Measurements from ENCODE around the gene ZNF397.

Gene ZNF397

GRCh38 chr18:35291166-35291565 lies 50.3 kb downstream of the ZNF397 start:
- H3K9ac ChIP-seq (ENCODE audit: low read length): peak overlapping the region; percentile 91
- no peaks in the 10 kb centered on the region for H4K20me1 ChIP-seq (ENCODE audit: insufficient read depth, low read length)
- H3F3A ChIP-seq (ENCODE audit: insufficient read depth, low read length): no peaks in the 10 kb centered on the region
- peaks cover 47% of the 10 kb centered on the region for H3K36me3 ChIP-seq (ENCODE audit: insufficient read depth, low read length)
- peak overlapping the region; percentile 91 for H3K4me3 ChIP-seq (ENCODE audit: low read depth, low read length, poor library complexity, severe bottlenecking)
- no peak overlapping the region for H2AFZ ChIP-seq (ENCODE audit: low read length)
- H3K27ac ChIP-seq (ENCODE audit: low read depth, low read length, poor library complexity, severe bottlenecking): no peak overlapping the region
- H3K79me2 ChIP-seq (ENCODE audit: insufficient read depth, low read length): peaks cover 14% of the 10 kb centered on the region
- peaks cover 21% of the 10 kb centered on the region for H3K9me3 ChIP-seq (ENCODE audit: low read length)
- TF ChIP-seq EZH2 (IDR thresholded peaks at IDR 0.05; ENCODE audit: borderline replicate concordance, low read length) (no peak), CTCF (IDR thresholded peaks at IDR 0.05; ENCODE audit: low read length) (no peak)
- no peaks in the 10 kb centered on the region for H3K27me3 ChIP-seq (ENCODE audit: insufficient read depth, low read length)
- H3K9me2 ChIP-seq (ENCODE audit: low read depth, low read length): no peaks in the 10 kb centered on the region
- peaks cover 24% of the 10 kb centered on the region for H3K4me1 ChIP-seq (ENCODE audit: insufficient read depth, low read length, severe bottlenecking)
- H3K4me2 ChIP-seq (ENCODE audit: low read length): peak overlapping the region; percentile 92

- Histone ChIP-seq H3K9me2 (ENCODE audit: low read depth, low read length) (no peaks in the 10 kb centered on the region), H4K20me1 (ENCODE audit: insufficient read depth, low read length) (no peaks in the 10 kb centered on the region), H3K4me2 (ENCODE audit: low read length) (no peak overlapping the region), H3K36me3 (ENCODE audit: insufficient read depth, low read length) (peaks cover 80% of the 10 kb centered on the region), H2AFZ (ENCODE audit: low read length) (no peak overlapping the region), H3K4me3 (ENCODE audit: low read depth, low read length, poor library complexity, severe bottlenecking) (no peak overlapping the region), H3K9ac (ENCODE audit: low read length) (no peak overlapping the region), H3K79me2 (ENCODE audit: insufficient read depth, low read length) (peaks cover 10% of the 10 kb centered on the region), H3K27ac (ENCODE audit: low read depth, low read length, poor library complexity, severe bottlenecking) (no peak overlapping the region), H3K27me3 (ENCODE audit: insufficient read depth, low read length) (no peaks in the 10 kb centered on the region), H3K4me1 (ENCODE audit: insufficient read depth, low read length, severe bottlenecking) (peaks cover 11% of the 10 kb centered on the region), H3F3A (ENCODE audit: insufficient read depth, low read length) (no peaks in the 10 kb centered on the region), H3K9me3 (ENCODE audit: low read length) (peaks cover 27% of the 10 kb centered on the region)
- TF ChIP-seq EZH2 (IDR thresholded peaks at IDR 0.05; ENCODE audit: borderline replicate concordance, low read length): no peak
- no peak for TF ChIP-seq CTCF (IDR thresholded peaks at IDR 0.05; ENCODE audit: low read length)
Measured at GRCh38 chr18:35296060-35296459, 55.2 kb downstream of the ZNF397 start.

GRCh38 chr18:35303610-35304009 lies 62.8 kb downstream of the ZNF397 start:
- no peaks in the 10 kb centered on the region for H4K20me1 ChIP-seq (ENCODE audit: insufficient read depth, low read length)
- H3K9me2 ChIP-seq (ENCODE audit: low read depth, low read length): no peaks in the 10 kb centered on the region
- no peak overlapping the region for H3K27ac ChIP-seq (ENCODE audit: low read depth, low read length, poor library complexity, severe bottlenecking)
- no peak overlapping the region for H3K9ac ChIP-seq (ENCODE audit: low read length)
- H3K36me3 ChIP-seq (ENCODE audit: insufficient read depth, low read length): peaks cover 76% of the 10 kb centered on the region
- TF ChIP-seq EZH2 (IDR thresholded peaks at IDR 0.05; ENCODE audit: borderline replicate concordance, low read length) (no peak), CTCF (IDR thresholded peaks at IDR 0.05; ENCODE audit: low read length) (no peak)
- 0 out of 2 replicates have a peak, but pooled peaks cover 5% of the 10 kb centered on the region for H3K79me2 ChIP-seq (ENCODE audit: insufficient read depth, low read length)
- no peak overlapping the region for H3K4me2 ChIP-seq (ENCODE audit: low read length)
- no peak overlapping the region for H2AFZ ChIP-seq (ENCODE audit: low read length)
- no peaks in the 10 kb centered on the region for H3K27me3 ChIP-seq (ENCODE audit: insufficient read depth, low read length)
- H3F3A ChIP-seq (ENCODE audit: insufficient read depth, low read length): no peaks in the 10 kb centered on the region
- no peaks in the 10 kb centered on the region for H3K4me1 ChIP-seq (ENCODE audit: insufficient read depth, low read length, severe bottlenecking)
- no peak overlapping the region for H3K4me3 ChIP-seq (ENCODE audit: low read depth, low read length, poor library complexity, severe bottlenecking)
- peaks cover 67% of the 10 kb centered on the region for H3K9me3 ChIP-seq (ENCODE audit: low read length)
